Smooth muscle cell (in vitro differentiated cells): Measurements from ENCODE around the gene BHLHA15. TPM values are rescaled to one million over a fixed set of nuclear protein-coding genes. Genes with fewer than 3 reads are reported as not detected.

ENCODE experiments used
- DNase-seq: peaks from one replicate; lab custom pipeline; 2025; ENCODE audit not compliant: unreplicated experiment; lab: John Stamatoyannopoulos, UW
- H2AFZ ChIP-seq: fragments of 200-600 bp; sonication (generic); 2 replicates; pipeline ENCODE4 v1.6.0; 2016; ENCODE audit warnings: antibody characterized with exemption, low read depth, mild to moderate bottlenecking
- H3F3A ChIP-seq: fragments of 200-600 bp; sonication (generic); 2 replicates; pipeline ENCODE4 v1.6.0; 2017; ENCODE audit warnings: antibody characterized with exemption, low read depth
- H3K27ac ChIP-seq: fragments of 200-600 bp; sonication (generic); 2 replicates; pipeline ENCODE4 v1.5.1; 2016; ENCODE audit warnings: low read depth, mild to moderate bottlenecking
- H3K27me3 ChIP-seq: fragments of 200-600 bp; sonication (generic); 2 replicates; pipeline ENCODE4 v1.6.1; 2016; ENCODE audit warnings: low read depth, mild to moderate bottlenecking
- H3K36me3 ChIP-seq: fragments of 200-600 bp; sonication (generic); 2 replicates; pipeline ENCODE4 v1.5.1; 2016; ENCODE audit warnings: low read depth
- H3K4me1 ChIP-seq: fragments of 200-600 bp; sonication (generic); 2 replicates; pipeline ENCODE4 v1.5.1; 2016; ENCODE audit warnings: low read depth
- H3K4me2 ChIP-seq: fragments of 200-600 bp; sonication (generic); 2 replicates; pipeline ENCODE4 v1.6.0; 2016; ENCODE audit warnings: mild to moderate bottlenecking
- H3K4me3 ChIP-seq: fragments of 200-600 bp; sonication (generic); 2 replicates; pipeline ENCODE4 v1.5.1; 2016; ENCODE audit warnings: mild to moderate bottlenecking
- H3K79me2 ChIP-seq: fragments of 200-600 bp; sonication (generic); 2 replicates; pipeline ENCODE4 v1.6.0; 2016; ENCODE audit warnings: low read depth, mild to moderate bottlenecking
- H3K9ac ChIP-seq: fragments of 200-600 bp; sonication (generic); 2 replicates; pipeline ENCODE4 v1.6.0; 2016; ENCODE audit warnings: low read depth
- H3K9me3 ChIP-seq: fragments of 200-600 bp; sonication (generic); replicated peaks from 2 replicates; pipeline ENCODE4 v1.5.1; 2016; ENCODE audit warnings: low read depth
- H4K20me1 ChIP-seq: fragments of 200-600 bp; sonication (generic); 2 replicates; pipeline ENCODE4 v1.6.0; 2016; ENCODE audit warnings: low read depth
- WGBS: methylation state at CpG from one replicate; pipeline ENCODE4 v1.1.7; 2016; ENCODE audit warnings: low lambda C conversion rate; 5-methylcytosine and 5-hydroxymethylcytosine counted together
- polyA plus RNA-seq: library from polyadenylated mRNA; unstranded; fragments of >200 nt; fragmentation: Nextera tagmentation; extraction: Ambion mirVana; gene quantifications from 2 replicates; pipeline ENCODE4 v1.2.1, GENCODE V29; 2016
- total RNA-seq: library from RNA; depleted of rRNA; stranded (reverse); fragments of >200 nt; gene quantifications from 2 replicates; pipeline ENCODE4 v1.2.3, GENCODE V29; 2014
- TF ChIP-seq, protein P1 (sequence below): fragments of 200-600 bp; sonication (generic); IDR thresholded peaks from 2 replicates; pipeline ENCODE4 v1.5.1; 2017; ENCODE audit warnings: borderline replicate concordance, mild to moderate bottlenecking, antibody characterized with exemption; ENCODE audit not compliant: insufficient read depth, poor library complexity, severe bottlenecking

Gene BHLHA15
- total and polyA plus RNA-seq, 2 experiments from 2014 or later: 0.27 to 1.3 TPM

DNA sequence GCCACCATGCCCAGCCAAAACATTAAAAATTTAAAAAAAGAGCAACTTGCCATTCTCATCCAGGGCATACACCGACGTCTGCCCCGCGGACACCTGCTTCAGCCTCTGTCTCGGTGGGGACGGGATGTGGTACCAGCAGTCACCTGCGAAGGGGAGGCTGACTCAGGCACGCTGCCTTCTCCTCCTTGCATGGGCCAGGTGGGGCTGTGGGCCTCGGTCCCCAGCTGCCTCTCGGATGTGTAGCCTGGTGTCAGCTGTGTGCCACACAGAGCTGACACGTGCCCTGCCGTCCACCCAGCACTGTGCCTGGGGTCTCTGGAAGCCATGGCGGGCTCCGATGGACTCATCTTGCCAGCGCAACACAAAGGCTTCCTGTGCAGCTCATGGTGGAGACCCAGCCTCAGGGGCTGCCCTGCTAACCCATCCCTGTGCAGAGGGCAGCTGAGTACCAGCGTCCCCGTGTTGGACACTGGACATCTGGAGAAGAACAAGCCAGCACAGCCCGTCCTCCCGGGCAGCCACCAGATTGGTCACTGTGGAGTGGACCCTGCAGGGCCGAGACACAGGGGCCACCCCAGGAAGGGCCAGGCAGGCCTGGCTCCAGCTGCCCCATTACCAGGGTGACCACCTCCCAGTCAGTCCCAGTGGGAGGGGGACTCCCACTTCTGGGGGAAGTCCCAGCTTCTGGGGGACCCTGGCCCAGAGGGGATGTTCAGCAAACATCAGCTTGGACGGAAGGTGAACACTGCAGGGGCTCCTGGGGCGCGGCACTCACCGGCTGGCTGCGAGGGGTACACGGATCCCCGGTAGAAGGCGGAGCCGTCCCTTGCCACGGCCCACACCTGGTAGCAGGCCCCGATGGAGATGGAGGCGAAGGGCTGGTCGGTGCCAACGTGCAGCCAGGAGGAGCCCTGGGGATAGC, 10.6 kb downstream of the BHLHA15 start:
- H3K9me3 ChIP-seq: no peaks in the 10 kb centered on the region
- H3K79me2 ChIP-seq: no peaks in the 10 kb centered on the region
- no peak overlapping the region for H3K9ac ChIP-seq
- TF ChIP-seq, protein P1, sequence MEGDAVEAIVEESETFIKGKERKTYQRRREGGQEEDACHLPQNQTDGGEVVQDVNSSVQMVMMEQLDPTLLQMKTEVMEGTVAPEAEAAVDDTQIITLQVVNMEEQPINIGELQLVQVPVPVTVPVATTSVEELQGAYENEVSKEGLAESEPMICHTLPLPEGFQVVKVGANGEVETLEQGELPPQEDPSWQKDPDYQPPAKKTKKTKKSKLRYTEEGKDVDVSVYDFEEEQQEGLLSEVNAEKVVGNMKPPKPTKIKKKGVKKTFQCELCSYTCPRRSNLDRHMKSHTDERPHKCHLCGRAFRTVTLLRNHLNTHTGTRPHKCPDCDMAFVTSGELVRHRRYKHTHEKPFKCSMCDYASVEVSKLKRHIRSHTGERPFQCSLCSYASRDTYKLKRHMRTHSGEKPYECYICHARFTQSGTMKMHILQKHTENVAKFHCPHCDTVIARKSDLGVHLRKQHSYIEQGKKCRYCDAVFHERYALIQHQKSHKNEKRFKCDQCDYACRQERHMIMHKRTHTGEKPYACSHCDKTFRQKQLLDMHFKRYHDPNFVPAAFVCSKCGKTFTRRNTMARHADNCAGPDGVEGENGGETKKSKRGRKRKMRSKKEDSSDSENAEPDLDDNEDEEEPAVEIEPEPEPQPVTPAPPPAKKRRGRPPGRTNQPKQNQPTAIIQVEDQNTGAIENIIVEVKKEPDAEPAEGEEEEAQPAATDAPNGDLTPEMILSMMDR: no peak
- H3K4me3 ChIP-seq: no peak overlapping the region
- H3K27ac ChIP-seq: no peak overlapping the region
- no peaks in the 10 kb centered on the region for H3K36me3 ChIP-seq
- DNase-seq: no peak
- H4K20me1 ChIP-seq: no peaks in the 10 kb centered on the region
- no peaks in the 10 kb centered on the region for H3F3A ChIP-seq
- H3K4me1 ChIP-seq: peaks cover 12% of the 10 kb centered on the region
- H3K27me3 ChIP-seq: no peaks in the 10 kb centered on the region
- H2AFZ ChIP-seq: no peak overlapping the region
- WGBS: 96% methylated on average over 34 of the region's 34 CpGs
- no peak overlapping the region for H3K4me2 ChIP-seq

DNA sequence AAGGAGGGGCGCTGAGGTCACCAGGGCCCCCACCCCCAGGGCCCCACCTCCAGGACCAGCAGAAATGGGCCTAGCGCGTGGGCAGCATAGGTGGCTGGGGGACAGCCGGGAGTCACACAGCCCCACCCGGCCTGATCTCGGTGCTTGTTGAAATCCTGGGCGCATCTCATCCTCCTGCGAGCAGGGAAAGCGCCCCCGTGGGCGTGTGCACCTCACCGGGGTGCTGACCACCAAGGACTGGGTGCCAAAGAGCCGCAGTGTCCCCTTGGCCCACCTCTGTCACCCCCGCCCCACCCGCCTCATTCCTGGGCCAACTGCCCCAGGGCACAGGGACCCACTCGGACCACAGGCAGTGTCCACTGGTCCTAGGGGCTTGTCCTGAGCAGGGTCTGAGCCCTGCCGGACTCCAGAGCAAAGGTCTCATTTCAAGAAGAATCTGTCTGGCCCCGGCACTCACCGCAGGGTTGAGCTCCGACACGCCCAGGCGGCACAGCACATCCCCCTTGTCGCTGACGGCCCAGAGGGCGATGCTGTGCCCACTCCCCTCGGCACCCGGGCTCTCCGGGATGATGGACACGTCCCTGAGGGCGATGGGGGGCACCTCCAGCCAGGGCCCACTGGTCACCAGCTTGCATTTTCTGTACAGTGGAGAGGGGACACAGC, 11.4 kb downstream of the BHLHA15 start:
- H3K36me3 ChIP-seq: no peaks in the 10 kb centered on the region
- no peak overlapping the region for H3K9ac ChIP-seq
- no peak overlapping the region for H2AFZ ChIP-seq
- no peak overlapping the region for H3K4me2 ChIP-seq
- H3K4me1 ChIP-seq: peaks cover 12% of the 10 kb centered on the region
- no peak overlapping the region for H3K4me3 ChIP-seq
- no peaks in the 10 kb centered on the region for H3F3A ChIP-seq
- H3K79me2 ChIP-seq: no peaks in the 10 kb centered on the region
- no peak for DNase-seq
- no peaks in the 10 kb centered on the region for H3K27me3 ChIP-seq
- H3K27ac ChIP-seq: no peak overlapping the region
- H4K20me1 ChIP-seq: no peaks in the 10 kb centered on the region
- TF ChIP-seq, protein P1: no peak
- WGBS: 97% methylated on average over 27 of the region's 30 CpGs
- H3K9me3 ChIP-seq: no peaks in the 10 kb centered on the region

DNA sequence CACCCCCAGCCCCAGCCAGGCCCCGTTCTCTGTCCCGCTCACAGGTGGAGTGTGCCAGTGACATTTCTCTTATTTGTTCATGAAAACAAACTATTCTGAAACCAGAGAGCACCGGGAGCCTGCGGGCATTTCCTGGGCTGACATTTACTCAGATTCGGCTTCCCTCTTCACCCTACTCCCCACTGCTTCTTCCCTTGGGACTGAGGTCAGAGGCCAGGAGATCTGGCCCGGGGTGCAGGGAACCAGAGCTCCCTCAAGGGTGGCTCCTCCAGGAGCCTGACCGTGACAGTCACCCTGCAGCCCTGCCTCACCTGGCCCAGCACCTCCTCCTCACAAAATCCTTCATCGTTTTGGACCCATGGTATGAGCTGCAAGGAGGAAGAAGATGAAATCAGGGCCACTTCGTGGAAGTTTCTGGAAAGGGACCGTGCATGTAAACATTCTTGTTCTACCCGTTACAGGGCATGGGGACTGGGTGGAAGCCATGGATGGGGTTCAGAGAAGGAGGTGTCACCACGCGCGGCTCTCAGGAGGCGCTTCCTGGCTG, 12.2 kb downstream of the BHLHA15 start:
- DNase-seq: no peak
- Histone ChIP-seq H3K79me2 (no peaks in the 10 kb centered on the region), H3K36me3 (no peaks in the 10 kb centered on the region), H4K20me1 (no peaks in the 10 kb centered on the region), H3K27me3 (no peaks in the 10 kb centered on the region), H3K4me1 (peaks cover 4% of the 10 kb centered on the region), H3K27ac (no peak overlapping the region), H3K9ac (no peak overlapping the region), H2AFZ (no peak overlapping the region), H3K4me2 (no peak overlapping the region), H3F3A (no peaks in the 10 kb centered on the region), H3K9me3 (no peaks in the 10 kb centered on the region), H3K4me3 (no peak overlapping the region)
- TF ChIP-seq, protein P1: no peak
- WGBS: 92% methylated on average over 15 of the region's 15 CpGs
